SK-N-SH (cell line): ENCODE results near the gene MAP2K3. TPM values are rescaled to one million over a fixed set of nuclear protein-coding genes. Genes with fewer than 3 reads are reported as not detected.

Experiments used
- CTCF ChIA-PET: fragments of 300-600, 350-600 bp; formaldehyde crosslinking; extraction: SDS; loops from one replicate; lab custom pipeline; 2021; lab: Yijun Ruan, JAX
- POLR2A ChIA-PET: fragments of 350-600 bp; sonication (Branson Sonifier 250); formaldehyde crosslinking; extraction: SDS; loops from one replicate; lab custom pipeline; 2020; ENCODE audit warnings: antibody characterized with exemption, inconsistent platforms; lab: Yijun Ruan, JAX
- DNase-seq: peaks from one replicate; pipeline ENCODE4 v3.0.0; 2012
- H2AFZ ChIP-seq: fragments of 200-600 bp; sonication (generic); 2 replicates; pipeline ENCODE4 v1.8.1; 2016; ENCODE audit warnings: antibody characterized with exemption, mild to moderate bottlenecking, low read depth
- H3F3A ChIP-seq: fragments of 200-600 bp; sonication (generic); replicated peaks from 2 replicates; pipeline ENCODE3; 2016; ENCODE audit warnings: antibody characterized with exemption, mild to moderate bottlenecking; ENCODE audit not compliant: insufficient read depth
- H3K27ac ChIP-seq, 2 experiments: fragments of 200-500 bp in 1 of 2; fragments of 200-600 bp in 1 of 2; sonication (Bioruptor generic) in 1 of 2; sonication (generic), shearing (Covaris generic) in 1 of 2; 2 replicates each; pipeline versions ENCODE4 v1.5.1 to v1.6.1; 2014 to 2016; ENCODE audit warnings: low read depth in 2 of 2, inconsistent platforms in 1 of 2, low read length in 1 of 2, mild to moderate bottlenecking in 1 of 2, mixed read lengths in 1 of 2
- H3K27me3 ChIP-seq: fragments of 200-600 bp; sonication (generic), shearing (Covaris generic); 2 replicates; pipeline ENCODE4 v1.6.1; 2016; ENCODE audit warnings: mixed run types; ENCODE audit not compliant: insufficient read depth
- H3K36me3 ChIP-seq, 2 experiments: fragments of 200-500 bp in 1 of 2; fragments of 200-600 bp in 1 of 2; sonication (Bioruptor generic) in 1 of 2; sonication (generic) in 1 of 2; replicated peaks in 1 of 2; 2 replicates each; pipeline versions ENCODE3 to v1.5.1; 2014 to 2016; ENCODE audit warnings: low read length in 1 of 2, mild to moderate bottlenecking in 1 of 2; ENCODE audit not compliant: insufficient read depth in 2 of 2, control insufficient read depth in 1 of 2
- H3K4me1 ChIP-seq, 2 experiments: fragments of 200-500 bp in 1 of 2; fragments of 200-600 bp in 1 of 2; sonication (Bioruptor generic) in 1 of 2; sonication (generic), shearing (Covaris generic) in 1 of 2; 2 replicates each; pipeline versions ENCODE4 v1.5.1 to v1.6.1; 2014 to 2016; ENCODE audit warnings: low read depth in 1 of 2, low read length in 1 of 2, mixed run types in 1 of 2; ENCODE audit not compliant: insufficient read depth in 2 of 2, control insufficient read depth in 1 of 2
- H3K4me2 ChIP-seq: fragments of 200-600 bp; sonication (generic), shearing (Covaris generic); 2 replicates; pipeline ENCODE4 v1.6.1; 2017; ENCODE audit warnings: mixed run types
- H3K4me3 ChIP-seq, 2 experiments: fragments of 200-500 bp in 1 of 2; fragments of 200-600 bp in 1 of 2; sonication (Bioruptor generic) in 1 of 2; sonication (generic), shearing (Covaris generic) in 1 of 2; 2 replicates each; pipeline versions ENCODE4 v1.5.1 to v1.8.1; 2014 to 2016; ENCODE audit warnings: low read depth in 2 of 2, inconsistent platforms in 1 of 2, low read length in 1 of 2, mild to moderate bottlenecking in 1 of 2, mixed read lengths in 1 of 2, moderate library complexity in 1 of 2
- H3K79me2 ChIP-seq: fragments of 200-600 bp; sonication (generic); 2 replicates; pipeline ENCODE4 v1.8.1; 2017; ENCODE audit warnings: mild to moderate bottlenecking; ENCODE audit not compliant: insufficient read depth
- H3K9ac ChIP-seq: fragments of 200-600 bp; sonication (generic); 2 replicates; pipeline ENCODE4 v1.6.1; 2017; ENCODE audit warnings: mixed run types
- H3K9me2 ChIP-seq: fragments of 200-600 bp; sonication (generic); 2 replicates; pipeline ENCODE4 v1.6.1; 2017; ENCODE audit warnings: mixed run types
- H3K9me3 ChIP-seq: fragments of 200-600 bp; sonication (generic); 2 replicates; pipeline ENCODE4 v1.6.1; 2017; ENCODE audit warnings: mixed run types, mild to moderate bottlenecking, moderate library complexity
- H4K20me1 ChIP-seq: fragments of 200-600 bp; sonication (generic); 2 replicates; pipeline ENCODE4 v1.6.1; 2017; ENCODE audit warnings: mild to moderate bottlenecking, mixed run types; ENCODE audit not compliant: insufficient read depth
- CTCF ChIP-seq: fragments of 200-600 bp; sonication (generic); IDR thresholded peaks from 2 replicates; pipeline ENCODE4 v1.6.1; 2017; ENCODE audit warnings: antibody characterized with exemption, mild to moderate bottlenecking, moderate library complexity
- FOSL2 ChIP-seq: IDR thresholded peaks from 2 replicates; pipeline ENCODE4 v1.4.0; 2012; ENCODE audit warnings: low read depth, mild to moderate bottlenecking, moderate library complexity, borderline replicate concordance
- FOXM1 ChIP-seq: IDR thresholded peaks from 2 replicates; pipeline ENCODE4 v1.4.0; 2012; ENCODE audit warnings: low read depth, mild to moderate bottlenecking
- GABPA ChIP-seq: IDR thresholded peaks from 2 replicates; pipeline ENCODE4 v1.4.0; 2012; ENCODE audit warnings: low read depth, mild to moderate bottlenecking
- MEF2A ChIP-seq: IDR thresholded peaks from 2 replicates; pipeline ENCODE4 v1.4.0; 2012; ENCODE audit warnings: low read depth, borderline replicate concordance
- MXI1 ChIP-seq: IDR thresholded peaks from 2 replicates; pipeline ENCODE4 v1.6.1; 2012; ENCODE audit warnings: mild to moderate bottlenecking, low read depth, low read length, improper control_type of control experiment
- NFIC ChIP-seq: IDR thresholded peaks from 2 replicates; pipeline ENCODE4 v1.4.0; 2012; ENCODE audit warnings: borderline replicate concordance
- NRF1 ChIP-seq: IDR thresholded peaks from 2 replicates; pipeline ENCODE4 v1.6.1; 2012; ENCODE audit warnings: low read depth, mild to moderate bottlenecking, low read length
- PBX3 ChIP-seq: IDR thresholded peaks from 2 replicates; pipeline ENCODE4; 2012
- RCOR1 ChIP-seq: fragments of 150-350 bp; IDR thresholded peaks from 2 replicates; pipeline ENCODE4 v1.6.1; 2017; ENCODE audit warnings: antibody characterized with exemption, low read length
- REST ChIP-seq: IDR thresholded peaks from 2 replicates; pipeline ENCODE4 v1.6.1; 2012; ENCODE audit warnings: mild to moderate bottlenecking, low read depth, low read length, moderate library complexity
- RXRA ChIP-seq: IDR thresholded peaks from 2 replicates; pipeline ENCODE4 v1.4.0; 2012; ENCODE audit warnings: low read depth, mild to moderate bottlenecking, borderline replicate concordance
- SIN3A ChIP-seq: IDR thresholded peaks from 2 replicates; pipeline ENCODE4 v1.6.1; 2012; ENCODE audit warnings: low read depth, mild to moderate bottlenecking, low read length, moderate library complexity, borderline replicate concordance
- SMC3 ChIP-seq: IDR thresholded peaks from 2 replicates; pipeline ENCODE4 v1.6.1; 2012; ENCODE audit warnings: low read depth, low read length, improper control_type of control experiment
- USF1 ChIP-seq: IDR thresholded peaks from 2 replicates; pipeline ENCODE4 v1.4.0; 2012; ENCODE audit warnings: low read depth, borderline replicate concordance
- USF2 ChIP-seq: fragments of 150-350 bp; IDR thresholded peaks from 2 replicates; pipeline ENCODE4 v1.6.1; 2017; ENCODE audit warnings: antibody characterized with exemption, low read length, low read depth, borderline replicate concordance
- WGBS: methylation state at CpG from one replicate; pipeline ENCODE4 v1.1.6; 2017; ENCODE audit warnings: low lambda C conversion rate; 5-methylcytosine and 5-hydroxymethylcytosine counted together
- polyA plus RNA-seq, 3 experiments: library from polyadenylated mRNA; depleted of rRNA; stranded (reverse); fragments of >200 nt; gene quantifications; 2 replicates each; pipeline ENCODE4 v1.2.3, GENCODE V29; 2012

Gene MAP2K3
- polyA plus RNA-seq, 1 of the 3 experiments (the other 2 are of a cell fraction): 30.0 TPM

- CTCF ChIA-PET: interaction anchor here (0.6 to 1.4 kb wide), 4 partner anchors 26 to 209 kb away, joined by 3 to 5 read pairs (median 3); no protein-coding TSS in a partner anchor
- Histone ChIP-seq H3K9me2 (no peaks in the 10 kb centered on the region), H3K4me2 (peak overlapping the region; percentile 83), H3K27me3 (no peaks in the 10 kb centered on the region), H3K27ac (peak overlapping the region in 1 of 2 experiments; percentile 23; a peak in 1 of 4 replicates), H3F3A (no peaks in the 10 kb centered on the region), H2AFZ (peak overlapping the region; percentile 98)
- 57% methylated on average over 15 of the region's 15 CpGs for WGBS
- DNase-seq: no peak
- TF ChIP-seq RCOR1 (no peak), MEF2A (no peak), SIN3A (no peak), NRF1 (no peak), RXRA (no peak), PBX3 (no peak), CTCF (no peak), MXI1 (no peak), FOSL2 (no peak)
- TF ChIP-seq, all 33 proteins: peak for 0
- Histone ChIP-seq H3K4me1 (peaks cover 0 to 8% of the 10 kb centered on the region in 2 experiments; a peak in 1 of 4 replicates), H3K36me3 (no peaks in the 10 kb centered on the region), H3K9me3 (no peaks in the 10 kb centered on the region), H3K4me3 (peak overlapping the region; percentile 65 to 72), H3K79me2 (no peaks in the 10 kb centered on the region), H4K20me1 (no peaks in the 10 kb centered on the region), H3K9ac (peak overlapping the region; percentile 64)
- POLR2A ChIA-PET: interaction anchor here (0.6 kb wide), 1 partner anchor 173 kb away, joined by 3 read pairs; no protein-coding TSS in a partner anchor
Observed at GRCh38 chr17:21253646-21254441, 30.7 kb upstream of the MAP2K3 start.

GRCh38 chr17:21258593-21258992 is 25.9 kb upstream of the MAP2K3 start:
- H3K9ac ChIP-seq: no peak overlapping the region
- H3F3A ChIP-seq: no peaks in the 10 kb centered on the region
- no peaks in the 10 kb centered on the region for H3K27me3 ChIP-seq
- H3K79me2 ChIP-seq: no peaks in the 10 kb centered on the region
- peaks cover 0 to 4% of the 10 kb centered on the region in 2 experiments; a peak in 1 of 4 replicates for H3K4me1 ChIP-seq
- no peak overlapping the region for H3K4me3 ChIP-seq
- H2AFZ ChIP-seq: no peak overlapping the region
- H4K20me1 ChIP-seq: no peaks in the 10 kb centered on the region
- H3K36me3 ChIP-seq: no peaks in the 10 kb centered on the region
- no peak overlapping the region for H3K4me2 ChIP-seq
- ChIA-PET CTCF (interaction anchor here (1.3 kb wide), 2 partner anchors 139 to 254 kb away, joined by 3 read pairs; no protein-coding TSS in a partner anchor), POLR2A (no interaction called here)
- H3K9me3 ChIP-seq: no peaks in the 10 kb centered on the region
- 87% methylated on average over 7 of the region's 7 CpGs for WGBS
- no peak for DNase-seq
- H3K27ac ChIP-seq: no peak overlapping the region
- H3K9me2 ChIP-seq: no peaks in the 10 kb centered on the region
- TF ChIP-seq GABPA: no peak
- TF ChIP-seq FOXM1: no peak
- TF ChIP-seq FOSL2: no peak
- TF ChIP-seq NFIC: no peak
- no peak for TF ChIP-seq USF2
- no peak for TF ChIP-seq SMC3
- no peak for TF ChIP-seq REST
- TF ChIP-seq USF1: no peak
- no peak for TF ChIP-seq PBX3
